Keratinocyte (primary cell): ENCODE results near the gene RPA1. TPM values are rescaled to one million over a fixed set of nuclear protein-coding genes. Genes with fewer than 3 reads are reported as not detected.

Source experiments
- DNase-seq: peaks from one replicate; pipeline ENCODE4 v3.0.0-alpha.2; 2011; ENCODE audit warnings: low read depth, missing footprints, low spot score
- FAIRE-seq: peaks from 2 replicates; lab custom pipeline; 2011; peaks lifted over from hg19 to GRCh38; lab: Jason Lieb, UNC
- H2AFZ ChIP-seq: 2 replicates; pipeline ENCODE4 v1.6.0; 2012; ENCODE audit warnings: low read length, control low read depth, inconsistent platforms; ENCODE audit not compliant: control insufficient read depth
- H3K27ac ChIP-seq: 2 replicates; pipeline ENCODE4 v1.5.1; 2011; ENCODE audit warnings: low read length; ENCODE audit not compliant: control insufficient read depth, insufficient read depth
- H3K27me3 ChIP-seq: 3 replicates; pipeline ENCODE4 v1.6.0; 2011; ENCODE audit warnings: low read length; ENCODE audit not compliant: control insufficient read depth, insufficient read depth; ENCODE audit errors: extremely low read depth
- H3K36me3 ChIP-seq, 2 experiments: 2 replicates in 1 of 2; 3 replicates in 1 of 2; pipeline ENCODE4 v1.5.1; 2011; ENCODE audit warnings: low read length in 2 of 2, mild to moderate bottlenecking in 1 of 2; ENCODE audit not compliant: control insufficient read depth in 2 of 2, insufficient read depth in 2 of 2; ENCODE audit errors: extremely low read depth in 1 of 2
- H3K4me1 ChIP-seq: 3 replicates; pipeline ENCODE4 v1.5.1; 2011; ENCODE audit warnings: low read length; ENCODE audit not compliant: control insufficient read depth, insufficient read depth; ENCODE audit errors: extremely low read depth
- H3K4me2 ChIP-seq: 3 replicates; pipeline ENCODE4 v1.6.0; 2011; ENCODE audit warnings: low read depth, low read length; ENCODE audit not compliant: control insufficient read depth, insufficient read depth; ENCODE audit errors: extremely low read depth
- H3K4me3 ChIP-seq, 3 experiments: fragments of 200-600 bp in 1 of 3; sonication (generic) in 1 of 3; 2 replicates in 2 of 3; 3 replicates in 1 of 3; pipeline ENCODE4 v1.5.1; 2011 to 2016; ENCODE audit warnings: low read length in 3 of 3, mild to moderate bottlenecking in 3 of 3, control low read depth in 2 of 3, inconsistent platforms in 1 of 3, low read depth in 1 of 3, mixed read lengths in 1 of 3, mixed run types in 1 of 3, moderate library complexity in 1 of 3; ENCODE audit not compliant: control insufficient read depth in 2 of 3, insufficient read depth in 2 of 3; ENCODE audit errors: extremely low read depth in 1 of 3
- H3K79me2 ChIP-seq: 2 replicates; pipeline ENCODE4 v1.6.0; 2012; ENCODE audit warnings: low read length; ENCODE audit not compliant: control insufficient read depth, insufficient read depth
- H3K9ac ChIP-seq: 3 replicates; pipeline ENCODE4 v1.6.0; 2011; ENCODE audit warnings: low read length; ENCODE audit not compliant: control insufficient read depth, insufficient read depth; ENCODE audit errors: extremely low read depth
- H3K9me1 ChIP-seq: 3 replicates; pipeline ENCODE4 v1.6.0; 2011; ENCODE audit warnings: low read length; ENCODE audit not compliant: control insufficient read depth, insufficient read depth; ENCODE audit errors: extremely low read depth
- H3K9me3 ChIP-seq: 2 replicates; pipeline ENCODE4 v1.5.1; 2012; ENCODE audit warnings: low read depth, low read length; ENCODE audit not compliant: control insufficient read depth
- H4K20me1 ChIP-seq: 3 replicates; pipeline ENCODE4 v1.6.0; 2011; ENCODE audit warnings: low read length; ENCODE audit not compliant: control insufficient read depth, insufficient read depth; ENCODE audit errors: extremely low read depth
- EZH2 ChIP-seq: IDR thresholded peaks from one replicate; pipeline ENCODE4 v1.6.1; 2012; ENCODE audit warnings: inconsistent platforms, mild to moderate bottlenecking, low read length, moderate library complexity
- dilution Hi-C: fragments of 300-500 bp; cut with MboI; formaldehyde crosslinking; loops from one replicate; pipeline ENCODE4 v1.7.0; 2020; ENCODE audit warnings: low sequenced_read_pairs; ENCODE audit not compliant: extremely low pct_ligation_motif_present
- polyA plus RNA-seq, 5 experiments: library from polyadenylated mRNA; depleted of rRNA in 3 of 5; stranded (reverse) in 3 of 5; stranded (forward) in 1 of 5; unstranded in 1 of 5; fragments of >200 nt; gene quantifications; 1 replicate in 1 of 5; 2 replicates in 3 of 5; 3 replicates in 1 of 5; pipeline versions ENCODE4 v1.2.1 to v1.2.3, GENCODE V29; 2011 to 2012; ENCODE audit warnings: missing spikeins in 2 of 5, low read depth in 1 of 5, low replicate concordance in 1 of 5
- TF ChIP-seq, protein P1 (sequence below), 3 experiments: IDR thresholded peaks in 1 of 3; conservative IDR thresholded peaks in 1 of 3; optimal IDR thresholded peaks in 1 of 3; 2 replicates in 2 of 3; 3 replicates in 1 of 3; pipeline versions ENCODE3 to v1.5.1; 2011; ENCODE audit warnings: low read length in 3 of 3, mild to moderate bottlenecking in 3 of 3, moderate library complexity in 2 of 3, control low read depth in 1 of 3, inconsistent platforms in 1 of 3; ENCODE audit not compliant: insufficient read depth in 2 of 3; ENCODE audit errors: extremely low read depth in 1 of 3

Gene RPA1
- polyA plus RNA-seq, 1 donor (not counting 4 experiments of a cell fraction or from before 2014, with no cell fraction given) = 74.9 TPM

DNA sequence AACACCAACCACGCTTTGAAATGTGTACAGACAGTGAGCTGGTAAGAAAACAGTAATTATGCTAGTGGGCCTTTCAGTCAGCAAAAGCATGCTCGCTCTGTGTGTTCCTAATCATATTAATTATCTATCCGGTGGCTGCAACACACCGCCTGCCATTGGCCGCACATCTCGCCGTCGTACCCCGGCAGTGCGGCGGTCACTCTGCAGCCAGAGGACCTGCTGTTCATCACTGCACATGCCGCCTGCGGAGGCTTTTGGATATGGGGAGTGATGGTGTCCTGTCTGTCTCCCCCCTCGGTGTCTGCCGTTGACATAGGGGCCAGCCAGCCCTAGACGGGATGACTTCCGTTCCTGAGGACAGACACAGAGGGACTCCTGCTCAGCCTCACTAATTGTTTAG lies 68.5 kb downstream of the RPA1 start:
- H3K27me3 ChIP-seq = no peaks in the 10 kb centered on the region
- dilution Hi-C loops = no loop called here
- no peak for TF ChIP-seq EZH2
- TF ChIP-seq, protein P1, sequence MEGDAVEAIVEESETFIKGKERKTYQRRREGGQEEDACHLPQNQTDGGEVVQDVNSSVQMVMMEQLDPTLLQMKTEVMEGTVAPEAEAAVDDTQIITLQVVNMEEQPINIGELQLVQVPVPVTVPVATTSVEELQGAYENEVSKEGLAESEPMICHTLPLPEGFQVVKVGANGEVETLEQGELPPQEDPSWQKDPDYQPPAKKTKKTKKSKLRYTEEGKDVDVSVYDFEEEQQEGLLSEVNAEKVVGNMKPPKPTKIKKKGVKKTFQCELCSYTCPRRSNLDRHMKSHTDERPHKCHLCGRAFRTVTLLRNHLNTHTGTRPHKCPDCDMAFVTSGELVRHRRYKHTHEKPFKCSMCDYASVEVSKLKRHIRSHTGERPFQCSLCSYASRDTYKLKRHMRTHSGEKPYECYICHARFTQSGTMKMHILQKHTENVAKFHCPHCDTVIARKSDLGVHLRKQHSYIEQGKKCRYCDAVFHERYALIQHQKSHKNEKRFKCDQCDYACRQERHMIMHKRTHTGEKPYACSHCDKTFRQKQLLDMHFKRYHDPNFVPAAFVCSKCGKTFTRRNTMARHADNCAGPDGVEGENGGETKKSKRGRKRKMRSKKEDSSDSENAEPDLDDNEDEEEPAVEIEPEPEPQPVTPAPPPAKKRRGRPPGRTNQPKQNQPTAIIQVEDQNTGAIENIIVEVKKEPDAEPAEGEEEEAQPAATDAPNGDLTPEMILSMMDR (optimal IDR thresholded peaks at IDR 0.05 in 1 of 3, IDR thresholded peaks at IDR 0.05 in 1 of 3, conservative IDR thresholded peaks at IDR 0.05 in 1 of 3; ENCODE audit: extremely low read depth in 1 of 3, insufficient read depth in 2 of 3, low read length in 3 of 3) = no peak
- H3K4me3 ChIP-seq = no peak overlapping the region
- H3K79me2 ChIP-seq = no peaks in the 10 kb centered on the region
- H3K9ac ChIP-seq = no peak overlapping the region
- H4K20me1 ChIP-seq = no peaks in the 10 kb centered on the region
- peaks cover 16 to 18% of the 10 kb centered on the region in 2 experiments for H3K36me3 ChIP-seq
- no peak overlapping the region for H3K27ac ChIP-seq
- no peak overlapping the region for H2AFZ ChIP-seq
- FAIRE-seq (no peak), DNase-seq (no peak)
- H3K4me2 ChIP-seq = no peak overlapping the region
- no peaks in the 10 kb centered on the region for H3K4me1 ChIP-seq
- H3K9me3 ChIP-seq = no peaks in the 10 kb centered on the region
- no peaks in the 10 kb centered on the region for H3K9me1 ChIP-seq

DNA sequence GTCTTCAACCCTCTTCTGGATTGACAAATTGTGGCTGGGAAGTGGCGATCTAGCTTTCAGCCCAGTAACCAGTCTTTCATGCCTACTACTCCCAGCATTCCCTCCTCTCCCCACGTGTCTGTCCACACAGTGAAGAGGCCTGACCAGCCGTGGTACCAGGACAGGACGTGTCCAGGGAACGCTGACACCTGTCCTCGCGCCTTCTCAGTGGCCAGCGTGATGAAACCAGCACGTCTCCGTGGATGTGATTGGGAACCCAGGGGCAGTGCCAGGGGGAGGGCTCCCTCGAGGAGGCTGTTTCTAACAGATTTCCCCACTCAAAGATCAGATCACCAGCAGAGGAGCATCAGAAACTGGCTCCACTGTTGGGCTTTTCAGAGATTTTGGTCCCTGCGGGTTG lies 69.1 kb downstream of the RPA1 start:
- DNase-seq = no peak
- H3K9ac ChIP-seq = no peak overlapping the region
- H3K4me3 ChIP-seq = no peak overlapping the region
- H3K27me3 ChIP-seq = no peaks in the 10 kb centered on the region
- H3K4me1 ChIP-seq = no peaks in the 10 kb centered on the region
- no peaks in the 10 kb centered on the region for H3K9me3 ChIP-seq
- dilution Hi-C loops = no loop called here
- H3K9me1 ChIP-seq = no peaks in the 10 kb centered on the region
- H3K4me2 ChIP-seq = no peak overlapping the region
- no peaks in the 10 kb centered on the region for H3K79me2 ChIP-seq
- FAIRE-seq = no peak
- peaks cover 16 to 18% of the 10 kb centered on the region in 2 experiments for H3K36me3 ChIP-seq
- H2AFZ ChIP-seq = no peak overlapping the region
- TF ChIP-seq EZH2 = no peak
- TF ChIP-seq, protein P1 (optimal IDR thresholded peaks at IDR 0.05 in 1 of 3, IDR thresholded peaks at IDR 0.05 in 1 of 3, conservative IDR thresholded peaks at IDR 0.05 in 1 of 3; ENCODE audit: extremely low read depth in 1 of 3, insufficient read depth in 2 of 3, low read length in 3 of 3) = no peak
- no peak overlapping the region for H3K27ac ChIP-seq
- H4K20me1 ChIP-seq = no peaks in the 10 kb centered on the region
